HG03060 (cell line): ENCODE data around the gene PLEKHA6.

Experiments used
- ATAC-seq: cut with Tn5 transposase; IDR thresholded peaks from one replicate; pipeline ENCODE4 v1.9.1; 2021; ENCODE audit warnings: low read depth, moderate number of reproducible peaks; ENCODE audit not compliant: unreplicated experiment

PLEKHA6 gene

GRCh38 chr1:204382714-204383083, 23.0 kb upstream of the PLEKHA6 start:
- no peak for ATAC-seq

- ATAC-seq = no peak
These were observed 20.6 kb upstream of the PLEKHA6 start for GRCh38 chr1:204380293-204380831.

GRCh38 chr1:204377800-204378668, 18.3 kb upstream of the PLEKHA6 start:
- ATAC-seq = no peak

- ATAC-seq = no peak
These were observed 17.4 kb upstream of the PLEKHA6 start for GRCh38 chr1:204376919-204377799.

GRCh38 chr1:204376465-204376864, 16.7 kb upstream of the PLEKHA6 start:
- no peak for ATAC-seq

- no peak for ATAC-seq
These were observed 14.2 kb upstream of the PLEKHA6 start for GRCh38 chr1:204373911-204374310.

- ATAC-seq = no peak
These were observed 10.4 kb upstream of the PLEKHA6 start for GRCh38 chr1:204370176-204370575.

- ATAC-seq = no peak
These were observed 9.4 kb upstream of the PLEKHA6 start for GRCh38 chr1:204368996-204369726.

GRCh38 chr1:204367956-204368355, 8.2 kb upstream of the PLEKHA6 start:
- ATAC-seq = no peak

- ATAC-seq = no peak
These were observed 7.6 kb upstream of the PLEKHA6 start for GRCh38 chr1:204367193-204367858.

GRCh38 chr1:204366759-204367158, 7.0 kb upstream of the PLEKHA6 start:
- ATAC-seq = no peak

- no peak for ATAC-seq
These were observed 3.8 kb upstream of the PLEKHA6 start for GRCh38 chr1:204363335-204364114.

- ATAC-seq = no peak
These were observed 3.2 kb upstream of the PLEKHA6 start for GRCh38 chr1:204362984-204363334.

- no peak for ATAC-seq
These were observed 2.1 kb upstream of the PLEKHA6 start for GRCh38 chr1:204361781-204362180.

- no peak for ATAC-seq
These were observed 1.6 kb upstream of the PLEKHA6 start for GRCh38 chr1:204361341-204361771.

GRCh38 chr1:204360314-204360713, 585 bp upstream of the PLEKHA6 start:
- no peak for ATAC-seq

- ATAC-seq = no peak
These were observed 627 bp downstream of the PLEKHA6 start for GRCh38 chr1:204359131-204359473.

- ATAC-seq = no peak
These were observed 1.1 kb downstream of the PLEKHA6 start for GRCh38 chr1:204358605-204359004.
